Brain pericyte (primary cell): ENCODE data around the gene PGAP3.

Source experiments
- DNase-seq: peaks from one replicate; pipeline ENCODE4 v3.0.0-alpha.2; 2012; ENCODE audit warnings: low read depth, low spot score

Gene PGAP3

DNA sequence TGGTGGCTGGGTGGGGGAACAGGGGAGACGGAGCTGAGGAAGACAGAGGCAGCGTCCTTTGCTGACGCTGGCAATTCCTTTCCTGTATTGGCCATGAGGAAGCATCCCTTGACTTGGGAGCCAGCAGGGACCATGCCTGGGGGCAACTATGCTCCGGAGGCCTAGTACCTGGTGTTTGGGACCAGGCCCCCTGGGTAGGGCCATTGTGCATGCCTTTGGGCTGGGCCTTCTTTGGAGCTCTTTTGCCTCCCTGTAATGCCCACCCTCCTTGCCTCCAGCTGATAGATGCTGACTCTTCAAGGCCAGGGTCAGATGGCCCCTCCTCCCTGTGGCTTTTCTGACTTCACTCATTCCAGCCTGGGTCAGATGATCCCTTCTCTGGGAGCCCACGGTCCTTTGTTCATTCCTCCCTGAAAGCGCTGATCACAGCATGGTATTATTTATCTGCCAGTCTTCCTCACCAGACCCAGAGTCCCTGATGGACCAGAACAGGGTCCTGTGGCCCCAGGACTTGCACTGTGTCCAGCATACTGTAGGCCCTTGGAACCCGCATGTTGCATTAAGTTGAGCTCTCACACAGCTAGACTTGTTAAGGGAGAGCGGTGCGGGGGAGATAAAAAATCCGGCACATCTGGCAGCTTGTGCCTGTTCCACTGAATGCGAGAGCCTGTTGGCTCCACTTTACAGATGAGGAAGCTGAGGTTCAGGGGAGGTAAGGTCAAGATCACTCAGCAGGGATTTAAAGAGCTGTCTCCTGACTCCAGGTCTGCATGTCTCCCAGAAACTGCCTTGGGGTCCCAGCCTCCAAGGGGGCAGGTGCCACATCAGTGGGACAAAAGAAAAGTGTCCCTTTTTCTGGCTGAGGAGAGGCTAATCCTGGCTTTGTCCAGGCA lies 48.0 kb downstream of the PGAP3 start:
- no peak for DNase-seq

DNA sequence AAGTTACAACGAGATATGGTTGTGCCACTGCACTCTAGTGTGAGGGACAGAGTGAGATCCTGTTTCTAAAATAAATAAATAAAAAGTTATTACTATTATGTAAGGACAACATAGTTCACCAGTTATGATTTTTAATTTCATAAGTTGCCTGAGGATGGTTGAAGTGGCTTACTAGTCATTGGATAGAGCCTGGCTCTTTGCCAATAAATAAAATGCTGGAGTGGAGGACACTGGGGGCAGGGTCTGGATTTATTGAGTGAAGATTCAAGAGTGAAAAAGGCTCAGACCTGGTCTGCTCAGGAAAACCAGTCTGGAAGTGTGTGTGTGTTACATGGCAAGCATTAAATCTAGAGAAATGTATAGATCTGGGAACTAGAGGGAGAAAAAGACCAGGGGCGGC lies 48.8 kb downstream of the PGAP3 start:
- no peak for DNase-seq

DNA sequence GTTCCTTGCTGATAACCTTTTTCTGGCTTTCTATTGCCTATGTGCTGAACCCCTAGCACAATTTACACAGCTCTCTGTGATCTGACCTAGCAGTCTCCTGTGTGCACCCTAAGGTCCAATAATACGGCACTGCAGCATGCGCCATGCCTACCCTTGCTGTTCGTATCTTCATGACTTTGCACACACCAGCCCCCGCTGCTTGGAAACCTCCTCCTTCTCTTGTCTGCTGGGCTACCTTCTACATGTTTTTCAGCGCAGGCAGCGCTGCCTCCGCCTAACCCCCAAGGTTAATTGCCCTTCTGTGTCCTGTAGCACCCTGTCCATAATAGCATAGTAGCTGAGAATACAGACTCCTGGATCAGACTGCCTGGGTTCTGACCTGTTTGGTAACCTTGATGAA lies 49.5 kb downstream of the PGAP3 start:
- no peak for DNase-seq

DNA sequence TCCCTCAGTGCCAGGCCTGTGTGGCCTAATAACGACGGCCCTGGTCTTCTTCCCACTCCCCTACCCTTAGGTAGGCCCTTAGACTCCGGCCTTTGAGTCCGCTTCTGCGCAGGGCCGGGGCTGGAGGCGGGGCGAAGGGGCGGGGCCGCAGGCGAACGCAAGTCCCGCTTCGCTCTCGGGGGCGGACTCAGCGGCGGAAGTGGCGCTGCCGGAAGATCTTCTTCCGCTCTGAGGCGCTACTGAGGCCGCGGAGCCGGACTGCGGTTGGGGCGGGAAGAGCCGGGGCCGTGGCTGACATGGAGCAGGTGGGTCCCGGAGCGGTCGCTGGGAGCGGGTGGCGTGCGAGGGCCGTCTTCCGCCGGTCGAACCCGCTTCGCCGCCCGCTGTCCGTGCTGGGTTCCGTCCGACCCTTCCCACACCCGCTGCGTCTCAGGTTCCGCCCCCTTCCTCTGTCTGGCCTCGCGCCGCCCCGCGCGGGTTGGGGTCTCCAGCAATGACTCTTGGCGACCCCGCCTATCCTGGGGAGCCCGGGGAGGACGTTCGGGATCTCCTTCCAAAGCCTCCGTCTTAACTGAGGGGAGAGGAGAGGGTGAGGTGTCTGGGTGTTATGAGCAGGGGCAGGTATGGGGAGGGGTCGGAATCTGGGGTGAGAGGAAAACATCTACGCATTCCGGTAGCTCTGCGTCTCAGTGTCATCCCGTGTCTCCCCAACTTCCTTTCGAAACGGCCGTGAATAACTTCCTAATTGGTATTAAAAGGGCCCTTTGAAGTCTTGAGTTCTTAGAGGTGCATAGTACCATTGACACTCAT lies 50.7 kb downstream of the PGAP3 start, which contains the start of gene STARD3:
Gene STARD3, plus strand, starts transcription at position 218 of the 810 bp plus-strand sequence. CDS start 16,388 bp downstream, outside the sequence.
- DNase-seq, result no peak

DNA sequence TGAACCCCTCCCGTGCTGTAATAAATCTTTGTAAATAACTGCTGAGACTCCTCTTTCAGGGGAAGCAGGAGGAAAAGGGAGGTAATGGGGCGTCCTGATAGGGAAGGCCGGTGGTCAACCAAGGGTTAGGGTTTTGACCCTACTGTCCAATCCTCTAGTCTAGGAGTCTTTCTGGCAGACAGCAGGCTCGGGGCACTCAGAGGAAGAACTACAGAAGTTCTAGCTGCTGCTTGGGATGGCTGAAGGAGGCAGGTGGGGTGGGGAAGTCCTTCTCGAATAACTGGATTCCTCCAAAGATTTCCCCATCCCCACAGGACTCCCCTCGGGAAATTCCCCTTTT lies 51.3 kb downstream of the PGAP3 start:
- no peak for DNase-seq

DNA sequence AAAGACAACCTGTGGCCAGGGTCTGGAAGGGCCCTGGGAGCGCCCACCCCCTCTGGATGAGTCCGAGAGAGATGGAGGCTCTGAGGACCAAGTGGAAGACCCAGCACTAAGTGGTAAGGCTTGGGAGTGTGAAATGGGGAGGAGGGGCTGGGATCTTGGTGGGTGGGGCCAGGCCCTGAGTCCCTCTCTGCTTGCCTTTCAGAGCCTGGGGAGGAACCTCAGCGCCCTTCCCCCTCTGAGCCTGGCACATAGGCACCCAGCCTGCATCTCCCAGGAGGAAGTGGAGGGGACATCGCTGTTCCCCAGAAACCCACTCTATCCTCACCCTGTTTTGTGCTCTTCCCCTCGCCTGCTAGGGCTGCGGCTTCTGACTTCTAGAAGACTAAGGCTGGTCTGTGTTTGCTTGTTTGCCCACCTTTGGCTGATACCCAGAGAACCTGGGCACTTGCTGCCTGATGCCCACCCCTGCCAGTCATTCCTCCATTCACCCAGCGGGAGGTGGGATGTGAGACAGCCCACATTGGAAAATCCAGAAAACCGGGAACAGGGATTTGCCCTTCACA lies 52.2 kb downstream of the PGAP3 start:
- no peak for DNase-seq

DNA sequence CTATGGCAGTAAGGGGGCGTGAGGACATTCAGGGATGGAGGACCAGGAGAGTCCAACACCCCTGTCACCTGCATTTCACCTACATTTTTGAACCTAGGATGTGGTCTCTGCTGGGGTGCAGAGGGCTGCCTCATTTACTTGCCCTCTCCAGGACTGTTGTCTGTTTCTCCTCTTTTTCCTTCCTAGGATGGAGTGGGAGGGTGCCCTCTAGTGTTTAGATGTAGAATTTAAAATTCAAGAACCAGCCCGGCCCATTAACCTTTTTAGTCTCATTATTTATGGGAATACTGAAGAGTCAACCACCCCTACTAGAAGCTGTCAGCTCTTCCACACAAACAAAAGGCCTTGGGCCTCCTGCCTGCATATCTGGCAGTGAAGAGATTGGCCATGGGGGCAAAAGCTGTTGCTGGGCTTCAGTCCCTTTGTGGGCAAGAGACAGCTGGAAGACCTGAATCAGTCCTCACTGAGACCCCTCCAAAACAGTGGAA lies 53.4 kb downstream of the PGAP3 start:
- no peak for DNase-seq

DNA sequence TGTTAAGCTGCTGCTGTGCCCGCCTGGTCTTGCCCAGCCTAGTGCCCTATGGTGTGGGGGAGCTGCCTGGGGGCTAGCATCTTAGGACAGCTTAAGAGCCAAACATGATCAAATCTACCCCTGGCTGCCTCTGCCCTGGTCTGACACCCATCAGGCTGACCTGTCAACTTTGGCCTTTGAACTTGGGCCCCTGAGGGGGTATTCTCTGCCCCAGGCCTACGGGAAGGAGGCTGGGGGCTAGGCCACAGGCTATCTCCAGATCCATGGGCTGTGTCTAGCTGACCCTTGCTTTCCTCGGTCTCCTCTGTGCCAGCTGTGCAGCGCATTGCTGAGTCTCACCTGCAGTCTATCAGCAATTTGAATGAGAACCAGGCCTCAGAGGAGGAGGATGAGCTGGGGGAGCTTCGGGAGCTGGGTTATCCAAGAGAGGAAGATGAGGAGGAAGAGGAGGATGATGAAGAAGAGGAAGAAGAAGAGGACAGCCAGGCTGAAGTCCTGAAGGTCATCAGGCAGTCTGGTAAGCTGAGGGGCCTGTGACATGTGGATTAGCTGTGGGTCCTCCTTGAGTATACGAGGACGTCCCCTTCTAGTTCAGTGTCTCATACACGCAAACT lies 54.2 kb downstream of the PGAP3 start:
- DNase-seq, result no peak

DNA sequence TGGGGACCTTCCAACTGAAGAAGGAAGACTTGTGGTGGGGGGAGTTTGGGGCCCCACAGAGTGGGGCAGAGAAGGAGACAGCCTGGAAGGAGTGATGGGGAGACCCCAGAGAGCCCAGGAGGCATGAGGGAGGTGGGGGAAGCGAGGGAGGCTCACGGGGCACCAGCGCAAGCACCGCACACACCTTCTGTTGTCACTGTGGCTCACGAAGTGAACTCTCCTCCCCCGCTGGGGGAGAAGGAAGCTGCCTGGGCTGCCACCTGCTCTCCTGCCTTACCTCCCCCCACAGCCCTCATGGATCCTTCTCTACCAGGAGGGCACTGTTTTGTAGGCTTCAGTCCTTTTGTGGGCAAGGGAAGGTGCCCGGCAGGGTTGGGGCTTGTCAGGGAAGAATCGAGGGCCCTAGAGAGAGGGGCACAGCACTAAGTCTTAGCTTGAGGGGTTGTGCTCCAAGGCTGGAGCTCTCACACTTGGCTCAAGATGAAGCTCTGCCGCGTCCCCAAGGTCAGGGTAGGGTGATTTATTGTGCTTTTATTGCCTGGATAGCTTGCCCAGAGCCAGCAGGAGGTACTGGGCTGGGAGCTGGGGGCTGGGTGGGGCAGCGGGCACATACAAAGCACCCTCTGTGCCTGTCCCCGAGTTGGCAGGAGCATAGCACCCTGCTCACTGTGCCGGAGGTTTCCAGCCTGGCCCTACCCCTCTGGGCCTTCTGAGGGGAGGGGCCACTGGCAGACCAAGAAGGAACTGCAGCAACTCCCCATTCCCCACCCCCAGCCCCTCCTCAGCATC lies 55.5 kb downstream of the PGAP3 start:
- DNase-seq, result no peak

DNA sequence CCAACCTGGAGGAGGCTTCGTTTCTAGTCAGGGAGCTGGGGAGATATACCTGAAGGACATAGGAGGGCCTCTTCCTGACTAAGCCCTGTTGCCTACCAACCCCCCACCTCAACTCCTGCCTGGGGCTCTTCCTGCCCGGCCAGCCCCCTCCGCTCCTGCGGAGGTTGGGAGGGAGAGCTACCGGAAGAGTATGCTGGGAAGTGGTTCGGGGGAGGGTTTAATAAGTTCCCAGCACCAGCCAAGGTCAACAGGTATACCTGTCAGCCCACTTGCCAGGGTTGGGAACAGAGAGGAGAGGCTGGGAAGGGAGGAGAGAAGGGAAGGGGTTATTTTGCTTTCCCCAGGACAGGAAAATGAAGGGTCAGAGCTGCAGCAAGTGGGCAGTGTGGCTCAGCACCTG lies 56.5 kb downstream of the PGAP3 start:
- no peak for DNase-seq

DNA sequence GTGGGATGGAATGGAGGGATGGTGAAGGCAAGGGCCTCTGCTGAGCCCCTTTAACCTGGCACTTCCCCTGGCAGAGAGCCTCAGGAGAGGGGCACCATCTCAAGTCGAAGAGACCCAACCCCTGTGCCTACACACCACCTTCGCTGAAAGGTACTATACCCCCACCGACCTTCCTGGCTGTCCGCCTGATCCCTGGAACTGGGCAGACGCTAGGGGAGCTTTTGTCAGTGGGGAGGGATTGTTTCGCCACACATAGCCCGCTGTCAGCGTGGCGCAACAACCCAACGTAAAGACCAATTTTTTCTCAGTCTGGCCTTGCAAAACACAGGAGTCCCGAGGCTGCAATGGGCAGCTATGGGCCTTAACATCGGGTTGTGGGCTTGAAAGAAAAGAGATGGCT lies 58.0 kb downstream of the PGAP3 start:
- DNase-seq, result no peak

DNA sequence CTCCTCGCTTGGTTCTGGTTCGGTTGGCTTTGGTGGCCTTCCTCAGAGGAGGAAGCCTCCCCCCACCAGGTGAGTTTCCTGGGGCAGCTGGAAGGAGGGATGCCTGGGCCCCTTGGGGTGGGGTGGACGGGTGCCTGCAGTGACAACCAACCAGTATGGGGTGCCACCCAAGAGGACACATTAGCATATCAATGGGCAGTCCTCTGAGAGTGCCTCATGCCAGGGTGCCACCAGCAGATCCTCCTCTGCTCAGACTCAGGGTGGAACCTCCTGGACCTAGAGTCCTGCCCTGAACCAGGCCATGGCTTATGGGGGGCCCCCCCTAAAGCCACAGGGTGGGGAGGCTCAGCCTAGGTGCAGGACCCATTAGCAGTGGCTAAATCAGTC lies 58.4 kb downstream of the PGAP3 start:
- no peak for DNase-seq

DNA sequence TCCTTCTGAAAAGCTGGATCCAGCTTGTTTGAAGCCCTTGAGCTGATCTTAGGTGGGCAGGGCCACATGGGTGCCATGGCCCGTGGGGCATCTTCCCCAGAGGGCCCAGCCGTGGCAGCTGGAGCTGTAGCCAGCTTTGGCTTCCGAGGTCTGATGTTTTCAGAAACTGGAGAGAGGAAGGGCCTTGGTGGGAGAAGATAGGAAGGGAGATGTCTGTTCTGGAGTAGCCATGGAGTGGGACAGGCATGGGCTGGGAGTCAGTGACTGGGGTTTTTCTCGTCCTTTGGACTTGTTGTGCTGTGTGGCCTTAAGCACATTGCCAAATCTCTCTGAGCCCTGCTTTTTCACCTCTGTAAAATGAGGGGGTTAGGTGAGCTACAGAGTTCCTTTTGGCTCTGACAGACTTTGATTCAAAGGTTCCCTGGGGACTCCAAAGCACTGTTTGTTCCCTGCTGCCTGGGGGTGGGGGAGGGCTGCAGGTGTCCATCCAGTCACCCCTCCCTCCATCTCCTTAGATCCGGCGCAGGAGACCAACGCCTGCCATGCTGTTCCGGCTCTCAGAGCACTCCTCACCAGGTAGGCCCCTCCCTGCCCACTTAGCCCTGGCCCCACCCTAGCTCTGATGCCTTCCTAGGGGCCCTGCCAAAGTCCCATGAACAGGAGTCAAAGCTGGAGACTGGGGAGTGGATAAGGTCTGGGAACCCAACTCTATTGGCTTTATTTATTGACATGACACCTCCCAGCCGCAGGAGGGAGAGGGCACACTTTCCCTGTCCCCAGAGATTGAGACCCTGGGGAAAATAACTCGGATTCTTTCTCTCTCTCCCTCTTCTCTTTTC lies 59.0 kb downstream of the PGAP3 start:
- no peak for DNase-seq

DNA sequence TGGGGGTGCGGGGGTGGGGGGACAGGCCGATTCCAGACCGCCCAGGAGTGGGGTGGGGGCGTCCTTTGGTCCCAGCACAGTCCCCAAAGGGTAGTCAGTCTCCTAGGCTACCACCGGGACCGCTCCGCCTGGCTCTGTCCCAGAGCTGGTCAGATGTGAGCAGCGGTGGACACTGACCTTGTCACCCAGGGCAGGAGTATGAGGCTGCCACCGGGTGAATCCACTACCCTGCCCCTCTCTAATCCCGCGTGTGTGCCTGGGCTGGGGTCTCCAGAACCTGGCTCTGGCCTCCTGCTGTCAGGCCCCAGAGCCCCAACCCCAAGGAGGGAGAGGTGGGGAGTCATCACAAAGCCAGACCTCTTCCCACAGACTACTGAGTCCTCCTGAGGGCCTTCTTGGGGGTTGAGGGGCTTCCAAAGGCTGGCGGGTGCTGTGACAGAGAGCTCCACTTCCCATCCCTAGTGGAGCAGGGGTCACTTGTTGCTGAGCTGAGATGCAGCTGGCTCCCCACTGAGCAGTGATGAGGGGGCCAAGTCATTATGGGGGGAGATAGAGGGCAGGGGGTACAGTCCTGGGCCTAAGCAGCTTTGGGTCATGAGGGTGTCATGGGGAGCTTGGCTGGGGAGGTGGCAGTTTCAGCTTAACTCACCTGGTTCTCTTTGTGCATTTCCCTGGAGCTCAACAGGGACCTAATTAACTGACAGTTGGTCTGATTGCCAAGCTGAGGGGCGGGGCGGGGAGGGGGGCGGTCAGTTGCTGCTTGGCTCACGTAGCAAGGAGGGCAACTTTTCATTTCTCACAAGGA lies 59.9 kb downstream of the PGAP3 start:
- DNase-seq, result no peak

DNA sequence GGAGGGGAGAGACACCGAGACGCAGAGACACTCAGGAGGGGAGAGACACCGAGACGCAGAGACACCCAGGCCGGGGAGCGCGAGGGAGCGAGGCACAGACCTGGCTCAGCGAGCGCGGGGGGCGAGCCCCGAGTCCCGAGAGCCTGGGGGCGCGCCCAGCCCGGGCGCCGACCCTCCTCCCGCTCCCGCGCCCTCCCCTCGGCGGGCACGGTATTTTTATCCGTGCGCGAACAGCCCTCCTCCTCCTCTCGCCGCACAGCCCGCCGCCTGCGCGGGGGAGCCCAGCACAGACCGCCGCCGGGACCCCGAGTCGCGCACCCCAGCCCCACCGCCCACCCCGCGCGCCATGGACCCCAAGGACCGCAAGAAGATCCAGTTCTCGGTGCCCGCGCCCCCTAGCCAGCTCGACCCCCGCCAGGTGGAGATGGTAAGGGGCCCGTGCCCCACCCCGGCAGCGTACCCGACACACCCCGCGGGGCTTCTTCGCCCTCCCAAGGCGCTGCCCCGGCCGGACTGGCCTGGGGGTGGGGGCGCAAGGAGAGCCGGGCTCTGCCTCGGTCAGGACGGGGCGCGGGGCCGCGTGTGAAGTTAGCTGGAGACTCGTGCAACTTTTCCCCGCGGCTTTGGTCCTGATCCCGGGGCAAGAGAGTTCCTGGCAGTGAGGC lies 60.7 kb downstream of the PGAP3 start:
- no peak for DNase-seq

DNA sequence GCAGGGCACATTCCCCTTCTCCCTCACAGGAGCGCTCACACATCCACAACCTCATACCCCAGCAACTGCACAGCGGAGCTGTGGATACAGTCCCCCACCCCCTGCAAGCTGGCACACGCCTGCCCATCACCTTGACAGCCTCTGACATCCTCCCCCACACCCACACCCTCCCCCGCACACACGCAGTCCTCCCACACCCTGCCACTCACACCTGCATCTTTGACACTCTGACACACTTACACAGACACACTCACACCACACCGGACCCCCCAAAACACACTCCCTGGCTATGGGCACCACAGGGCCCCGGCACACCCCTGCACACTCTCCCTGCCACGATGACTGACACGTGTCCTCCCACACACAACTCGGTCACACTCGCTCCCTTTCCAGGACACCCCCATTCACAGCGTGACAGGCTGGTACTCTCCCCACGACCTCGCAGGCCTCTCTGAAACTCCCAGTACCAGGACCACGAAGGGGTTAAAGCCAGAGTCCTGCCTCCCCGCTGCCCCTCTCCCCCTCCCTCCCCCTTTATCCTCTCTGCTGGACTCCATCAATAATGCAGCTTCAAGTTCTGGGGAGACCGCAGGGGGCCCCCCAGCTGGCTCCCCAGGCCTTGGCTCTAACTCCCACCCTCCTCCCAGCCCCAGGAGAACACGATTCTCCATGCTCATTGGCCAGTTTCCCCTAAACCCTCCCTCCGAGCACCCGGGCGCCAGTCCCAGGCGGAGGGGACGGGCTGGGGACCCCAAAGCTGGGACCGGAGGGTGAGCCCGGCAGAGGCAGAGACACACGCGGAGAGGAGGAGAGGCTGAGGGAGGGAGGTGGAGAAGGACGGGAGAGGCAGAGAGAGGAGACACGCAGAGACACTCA lies 61.4 kb downstream of the PGAP3 start, which contains the start of gene PPP1R1B:
Gene PPP1R1B, plus strand, starts transcription at position 782 of the 876 bp plus-strand sequence. CDS start 441 bp downstream, outside the sequence.
- DNase-seq, result no peak

DNA sequence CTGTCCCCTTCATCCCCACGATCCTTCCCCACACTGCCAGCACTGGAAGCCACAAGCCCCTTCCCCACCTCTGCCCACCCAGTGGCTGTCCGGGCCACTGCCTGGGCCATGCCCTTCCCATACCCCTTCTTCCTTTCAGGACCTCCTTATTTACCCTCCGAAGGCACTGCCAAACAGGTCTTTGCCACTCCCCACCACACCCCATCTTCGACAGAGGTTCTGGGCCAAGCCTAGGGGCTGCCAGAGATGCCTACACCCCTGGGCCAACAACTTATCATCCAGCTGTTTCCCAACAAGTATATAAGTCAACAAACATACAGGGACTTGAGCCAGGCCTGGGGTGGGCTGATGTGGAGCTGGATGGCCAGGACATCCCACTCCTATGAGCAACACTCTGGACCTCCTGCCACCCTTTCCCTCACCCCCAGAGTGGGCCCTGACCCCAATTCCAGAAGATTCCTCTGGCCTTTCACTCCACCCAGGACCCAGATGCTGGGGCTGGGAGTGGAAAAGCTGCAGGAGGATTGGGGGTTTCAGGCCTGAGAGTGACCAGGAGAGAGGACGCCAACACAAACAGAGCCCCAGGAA lies 62.6 kb downstream of the PGAP3 start:
- DNase-seq, result no peak
